Measurements from ENCODE around the gene WIPF3. TPM values are rescaled to one million over a fixed set of nuclear protein-coding genes. Genes with fewer than 3 reads are reported as not detected.

The WIPF3 gene
- total RNA-seq, 6 experiments from 2014 or later, result 0.64 to 4.1 (median 0.93) TPM

GRCh38 chr7:29951206-29951605, 144.9 kb downstream of the WIPF3 start:
- H3K4me3 ChIP-seq, result no peak overlapping the region
- H3K9me3 ChIP-seq, result no peaks in the 10 kb centered on the region
- no peaks in the 10 kb centered on the region for H3K27me3 ChIP-seq
- no peak for TF ChIP-seq POLR2A (IDR thresholded peaks at IDR 0.05)
- no peak for TF ChIP-seq CTCF (IDR thresholded peaks at IDR 0.05)
- H3K36me3 ChIP-seq, result no peaks in the 10 kb centered on the region
- 89% methylated on average over 8 of the region's 8 CpGs for WGBS (ENCODE audit: insufficient coverage, low coverage, low lambda C conversion rate, missing lambda C conversion rate)
- intact Hi-C loops (cut with DNase I), result no loop called here
- no peak overlapping the region for H3K27ac ChIP-seq
- H3K4me1 ChIP-seq, result no peaks in the 10 kb centered on the region
- DNase-seq (no peak), ATAC-seq (no peak)

GRCh38 chr7:29953726-29954347, 147.5 kb downstream of the WIPF3 start:
- no peaks in the 10 kb centered on the region for H3K36me3 ChIP-seq
- WGBS (ENCODE audit: insufficient coverage, low coverage, low lambda C conversion rate, missing lambda C conversion rate), result 36% methylated on average over 4 of the region's 4 CpGs

GRCh38 chr7:29955075-29955792, 148.9 kb downstream of the WIPF3 start:
- no peaks in the 10 kb centered on the region for H3K9me3 ChIP-seq
- no peak overlapping the region for H3K4me3 ChIP-seq
- intact Hi-C loops (cut with DNase I), result no loop called here
- ATAC-seq (no peak), DNase-seq (no peak)
- no peak for TF ChIP-seq POLR2A (IDR thresholded peaks at IDR 0.05)
- no peak for TF ChIP-seq CTCF (IDR thresholded peaks at IDR 0.05)
- no peaks in the 10 kb centered on the region for H3K36me3 ChIP-seq
- WGBS (ENCODE audit: insufficient coverage, low coverage, low lambda C conversion rate, missing lambda C conversion rate), result 74% methylated on average over 7 of the region's 7 CpGs
- H3K27ac ChIP-seq, result no peak overlapping the region
- H3K27me3 ChIP-seq, result no peaks in the 10 kb centered on the region
- no peaks in the 10 kb centered on the region for H3K4me1 ChIP-seq

More at GRCh38 chr7:29953726-29954347, 147.5 kb downstream of the WIPF3 start:
- no peak for ATAC-seq
- no peaks in the 10 kb centered on the region for H3K27me3 ChIP-seq
- H3K4me3 ChIP-seq, result no peak overlapping the region
- H3K27ac ChIP-seq, result no peak overlapping the region
- DNase-seq, result no peak
- intact Hi-C loops (cut with DNase I), result no loop called here
- no peaks in the 10 kb centered on the region for H3K9me3 ChIP-seq
- no peak for TF ChIP-seq CTCF (IDR thresholded peaks at IDR 0.05)
- no peak for TF ChIP-seq POLR2A (IDR thresholded peaks at IDR 0.05)
- H3K4me1 ChIP-seq, result no peaks in the 10 kb centered on the region

GRCh38 chr7:29955799-29956486, 149.6 kb downstream of the WIPF3 start:
- Histone ChIP-seq H3K9me3 (no peaks in the 10 kb centered on the region), H3K4me3 (no peak overlapping the region), H3K4me1 (no peaks in the 10 kb centered on the region), H3K27ac (no peak overlapping the region), H3K27me3 (no peaks in the 10 kb centered on the region), H3K36me3 (no peaks in the 10 kb centered on the region)
- intact Hi-C loops (cut with DNase I), result no loop called here
- peak in 3 of 4 donors; percentile 17 to 48 (median 45) for ATAC-seq
- DNase-seq, result no peak
- no peak for TF ChIP-seq POLR2A (IDR thresholded peaks at IDR 0.05)
- no peak for TF ChIP-seq CTCF (IDR thresholded peaks at IDR 0.05)
- 39% methylated on average over 6 of the region's 8 CpGs for WGBS (ENCODE audit: insufficient coverage, low coverage, low lambda C conversion rate, missing lambda C conversion rate)

All from right lobe of liver (tissue), 6 donors.